Thyroid gland (tissue), 4 donors: Measurements from ENCODE around the gene ALDH2.
A peak's percentile ranks its signal among the peaks of the same experiment; 100 is the strongest.

Source experiments
- POLR2A ChIP-seq, 2 donors: fragments of 450-650 bp; IDR thresholded peaks; one replicate each; pipeline ENCODE4 v1.6.1; 2017; ENCODE audit warnings: antibody characterized with exemption in 2 of 2, mild to moderate bottlenecking in 2 of 2, moderate library complexity in 1 of 2
- TF ChIP-seq, protein P1 (sequence below), 6 experiments: fragments of 200-600 bp in 3 of 6; fragments of 450-650 bp in 3 of 6; sonication (generic) in 3 of 6; IDR thresholded peaks; one replicate each; pipeline ENCODE4 v1.5.1; 2016 to 2019; ENCODE audit warnings: antibody characterized with exemption in 6 of 6, mild to moderate bottlenecking in 2 of 6, inconsistent platforms in 1 of 6, moderate library complexity in 1 of 6

DNA sequence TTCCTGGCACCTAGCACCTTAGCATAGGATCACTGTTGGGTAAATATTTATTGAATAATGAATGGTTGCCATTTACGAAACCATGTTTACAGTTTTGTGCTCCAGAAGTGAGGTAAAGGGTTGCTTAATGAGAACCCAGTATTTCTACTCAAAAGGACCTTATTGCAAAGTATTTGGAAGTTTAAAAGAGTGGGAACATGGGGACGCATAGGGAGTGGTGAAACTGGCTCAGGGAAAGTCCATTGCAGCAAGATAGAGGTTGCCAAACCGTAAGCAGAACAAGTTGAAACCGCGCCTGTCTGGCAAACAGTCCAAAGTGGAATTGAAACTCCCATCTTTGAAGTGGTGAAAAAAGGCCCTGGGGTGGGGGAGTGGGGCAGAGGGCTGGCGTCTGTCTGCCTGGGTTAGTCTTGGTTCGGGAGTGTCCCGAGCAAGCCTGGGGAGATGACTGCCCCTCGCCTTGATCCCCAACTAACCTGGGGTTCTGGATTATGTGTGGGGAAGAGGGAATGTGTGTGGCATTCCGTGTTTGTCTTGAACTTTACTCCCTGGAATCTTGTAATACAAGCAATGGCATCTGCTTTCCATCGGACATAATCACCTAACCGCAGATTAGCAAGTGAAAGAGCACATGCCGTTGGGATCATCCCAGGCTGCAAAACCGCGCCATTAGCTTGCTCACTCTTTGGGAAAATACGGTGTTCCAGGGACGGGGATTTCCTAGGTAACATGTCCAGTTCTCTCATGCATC, 7.2 kb downstream of the ALDH2 start:
- TF ChIP-seq POLR2A (IDR thresholded peaks at IDR 0.05), result peak in 1 of 2 donors; percentile 35
- TF ChIP-seq, protein P1, sequence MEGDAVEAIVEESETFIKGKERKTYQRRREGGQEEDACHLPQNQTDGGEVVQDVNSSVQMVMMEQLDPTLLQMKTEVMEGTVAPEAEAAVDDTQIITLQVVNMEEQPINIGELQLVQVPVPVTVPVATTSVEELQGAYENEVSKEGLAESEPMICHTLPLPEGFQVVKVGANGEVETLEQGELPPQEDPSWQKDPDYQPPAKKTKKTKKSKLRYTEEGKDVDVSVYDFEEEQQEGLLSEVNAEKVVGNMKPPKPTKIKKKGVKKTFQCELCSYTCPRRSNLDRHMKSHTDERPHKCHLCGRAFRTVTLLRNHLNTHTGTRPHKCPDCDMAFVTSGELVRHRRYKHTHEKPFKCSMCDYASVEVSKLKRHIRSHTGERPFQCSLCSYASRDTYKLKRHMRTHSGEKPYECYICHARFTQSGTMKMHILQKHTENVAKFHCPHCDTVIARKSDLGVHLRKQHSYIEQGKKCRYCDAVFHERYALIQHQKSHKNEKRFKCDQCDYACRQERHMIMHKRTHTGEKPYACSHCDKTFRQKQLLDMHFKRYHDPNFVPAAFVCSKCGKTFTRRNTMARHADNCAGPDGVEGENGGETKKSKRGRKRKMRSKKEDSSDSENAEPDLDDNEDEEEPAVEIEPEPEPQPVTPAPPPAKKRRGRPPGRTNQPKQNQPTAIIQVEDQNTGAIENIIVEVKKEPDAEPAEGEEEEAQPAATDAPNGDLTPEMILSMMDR (IDR thresholded peaks at IDR 0.05), result no peak
